Measurements from ENCODE around the gene EPB41. TPM values are rescaled to one million over a fixed set of nuclear protein-coding genes. Genes with fewer than 3 reads are reported as not detected.

The EPB41 gene
- total RNA-seq, 1 experiment from 2014 or later, result 41.7 TPM

DNA sequence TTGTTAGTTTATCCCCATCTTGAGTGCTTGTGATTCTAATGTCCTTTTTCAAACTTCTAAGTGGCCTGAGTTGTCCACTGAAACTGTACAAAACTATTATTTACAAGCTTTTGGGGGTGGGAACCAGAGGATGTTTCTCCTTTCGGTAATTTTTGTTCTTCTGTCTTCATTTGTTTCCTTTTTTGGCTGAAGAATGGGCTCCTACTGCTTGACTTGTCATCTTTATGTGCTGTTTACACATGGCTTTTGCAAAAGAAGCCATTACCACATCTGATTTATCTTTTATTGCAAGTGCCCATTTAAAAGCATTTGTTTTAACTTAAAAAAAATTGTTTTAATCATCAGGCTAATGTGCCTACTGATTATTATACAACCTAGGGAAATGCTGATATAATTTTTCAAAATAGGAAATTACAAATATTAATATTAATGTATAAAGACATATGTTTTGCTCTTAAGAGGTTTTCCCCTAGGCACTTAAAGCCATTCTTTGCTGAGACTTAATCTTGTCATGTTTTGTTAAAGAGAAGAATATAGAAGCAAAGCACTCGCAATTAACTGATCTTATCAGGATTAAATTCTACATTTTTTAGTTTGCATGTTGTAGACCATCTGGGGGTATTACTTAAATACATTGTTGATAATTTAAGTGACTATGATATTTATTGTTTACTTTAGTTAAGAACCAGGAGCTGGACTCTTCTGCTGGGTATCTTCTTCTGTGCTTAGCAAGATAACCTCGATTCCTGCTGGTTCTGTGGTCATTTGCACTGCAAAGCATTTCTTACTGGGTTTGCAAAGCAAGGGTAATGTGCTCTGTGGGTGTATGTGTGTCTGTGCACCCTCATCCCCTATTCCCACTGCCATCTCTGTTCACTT lies 169.2 kb downstream of the EPB41 start:
- no peaks in the 10 kb centered on the region for H3K27me3 ChIP-seq (ENCODE audit: insufficient read depth, low read length)
- no peak overlapping the region for H3K27ac ChIP-seq (ENCODE audit: low read depth, low read length)
- no peaks in the 10 kb centered on the region for H4K20me1 ChIP-seq (ENCODE audit: insufficient read depth)
- no TSS peak for BruUV-seq (replicated peaks)
- RAD21 ChIA-PET (ENCODE audit: low non-redundant PET in 1 of 2, low total read pairs in 2 of 2, uncharacterized antibody in 2 of 2, unreplicated experiment in 2 of 2), result no interaction called here
- TF ChIP-seq EZH2 (IDR thresholded peaks at IDR 0.05) (no peak), FOSL1 (IDR thresholded peaks at IDR 0.05; ENCODE audit: low read depth) (no peak), CEBPB (IDR thresholded peaks at IDR 0.05; ENCODE audit: low read depth) (no peak), SRF (IDR thresholded peaks at IDR 0.05; ENCODE audit: low read depth) (no peak), MAX (IDR thresholded peaks at IDR 0.05) (no peak), EZH2phosphoT487 (IDR thresholded peaks at IDR 0.05; ENCODE audit: borderline replicate concordance) (no peak), SP1 (IDR thresholded peaks at IDR 0.05; ENCODE audit: low read depth) (no peak), POLR2AphosphoS5 (IDR thresholded peaks at IDR 0.05; ENCODE audit: low read depth, low read length) (no peak), TCF7L2 (IDR thresholded peaks at IDR 0.05; ENCODE audit: borderline replicate concordance, extremely low read depth, insufficient read depth, insufficient read length) (no peak), EGR1 (IDR thresholded peaks at IDR 0.05; ENCODE audit: low read depth) (no peak), JUND (IDR thresholded peaks at IDR 0.05) (no peak), ZNF274 (IDR thresholded peaks at IDR 0.05; ENCODE audit: low read depth, low read length) (no peak), YY1 (IDR thresholded peaks at IDR 0.05; ENCODE audit: extremely low read depth, insufficient replicate concordance, low read depth, low read length) (no peak), ELF1 (IDR thresholded peaks at IDR 0.05; ENCODE audit: borderline replicate concordance, low read depth) (no peak)
- TF ChIP-seq, protein P1, sequence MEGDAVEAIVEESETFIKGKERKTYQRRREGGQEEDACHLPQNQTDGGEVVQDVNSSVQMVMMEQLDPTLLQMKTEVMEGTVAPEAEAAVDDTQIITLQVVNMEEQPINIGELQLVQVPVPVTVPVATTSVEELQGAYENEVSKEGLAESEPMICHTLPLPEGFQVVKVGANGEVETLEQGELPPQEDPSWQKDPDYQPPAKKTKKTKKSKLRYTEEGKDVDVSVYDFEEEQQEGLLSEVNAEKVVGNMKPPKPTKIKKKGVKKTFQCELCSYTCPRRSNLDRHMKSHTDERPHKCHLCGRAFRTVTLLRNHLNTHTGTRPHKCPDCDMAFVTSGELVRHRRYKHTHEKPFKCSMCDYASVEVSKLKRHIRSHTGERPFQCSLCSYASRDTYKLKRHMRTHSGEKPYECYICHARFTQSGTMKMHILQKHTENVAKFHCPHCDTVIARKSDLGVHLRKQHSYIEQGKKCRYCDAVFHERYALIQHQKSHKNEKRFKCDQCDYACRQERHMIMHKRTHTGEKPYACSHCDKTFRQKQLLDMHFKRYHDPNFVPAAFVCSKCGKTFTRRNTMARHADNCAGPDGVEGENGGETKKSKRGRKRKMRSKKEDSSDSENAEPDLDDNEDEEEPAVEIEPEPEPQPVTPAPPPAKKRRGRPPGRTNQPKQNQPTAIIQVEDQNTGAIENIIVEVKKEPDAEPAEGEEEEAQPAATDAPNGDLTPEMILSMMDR (IDR thresholded peaks at IDR 0.05 in 2 of 3, conservative IDR thresholded peaks at IDR 0.05 in 1 of 3; ENCODE audit: borderline replicate concordance in 1 of 3, insufficient read depth in 1 of 3, low read depth in 2 of 3, low read length in 2 of 3), result no peak
- TF ChIP-seq, protein P2, sequence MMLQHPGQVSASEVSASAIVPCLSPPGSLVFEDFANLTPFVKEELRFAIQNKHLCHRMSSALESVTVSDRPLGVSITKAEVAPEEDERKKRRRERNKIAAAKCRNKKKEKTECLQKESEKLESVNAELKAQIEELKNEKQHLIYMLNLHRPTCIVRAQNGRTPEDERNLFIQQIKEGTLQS (IDR thresholded peaks at IDR 0.05), result no peak
- TF ChIP-seq, protein P3, sequence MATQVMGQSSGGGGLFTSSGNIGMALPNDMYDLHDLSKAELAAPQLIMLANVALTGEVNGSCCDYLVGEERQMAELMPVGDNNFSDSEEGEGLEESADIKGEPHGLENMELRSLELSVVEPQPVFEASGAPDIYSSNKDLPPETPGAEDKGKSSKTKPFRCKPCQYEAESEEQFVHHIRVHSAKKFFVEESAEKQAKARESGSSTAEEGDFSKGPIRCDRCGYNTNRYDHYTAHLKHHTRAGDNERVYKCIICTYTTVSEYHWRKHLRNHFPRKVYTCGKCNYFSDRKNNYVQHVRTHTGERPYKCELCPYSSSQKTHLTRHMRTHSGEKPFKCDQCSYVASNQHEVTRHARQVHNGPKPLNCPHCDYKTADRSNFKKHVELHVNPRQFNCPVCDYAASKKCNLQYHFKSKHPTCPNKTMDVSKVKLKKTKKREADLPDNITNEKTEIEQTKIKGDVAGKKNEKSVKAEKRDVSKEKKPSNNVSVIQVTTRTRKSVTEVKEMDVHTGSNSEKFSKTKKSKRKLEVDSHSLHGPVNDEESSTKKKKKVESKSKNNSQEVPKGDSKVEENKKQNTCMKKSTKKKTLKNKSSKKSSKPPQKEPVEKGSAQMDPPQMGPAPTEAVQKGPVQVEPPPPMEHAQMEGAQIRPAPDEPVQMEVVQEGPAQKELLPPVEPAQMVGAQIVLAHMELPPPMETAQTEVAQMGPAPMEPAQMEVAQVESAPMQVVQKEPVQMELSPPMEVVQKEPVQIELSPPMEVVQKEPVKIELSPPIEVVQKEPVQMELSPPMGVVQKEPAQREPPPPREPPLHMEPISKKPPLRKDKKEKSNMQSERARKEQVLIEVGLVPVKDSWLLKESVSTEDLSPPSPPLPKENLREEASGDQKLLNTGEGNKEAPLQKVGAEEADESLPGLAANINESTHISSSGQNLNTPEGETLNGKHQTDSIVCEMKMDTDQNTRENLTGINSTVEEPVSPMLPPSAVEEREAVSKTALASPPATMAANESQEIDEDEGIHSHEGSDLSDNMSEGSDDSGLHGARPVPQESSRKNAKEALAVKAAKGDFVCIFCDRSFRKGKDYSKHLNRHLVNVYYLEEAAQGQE (IDR thresholded peaks at IDR 0.05; ENCODE audit: low read depth), result no peak
- ATAC-seq (no peak), DNase-seq (ENCODE audit: low read depth, low spot score) (no peak)
- no peaks in the 10 kb centered on the region for H3K9me2 ChIP-seq (ENCODE audit: insufficient read depth)
- no peak overlapping the region for H3K4me3 ChIP-seq (replicated peaks in 1 of 2; ENCODE audit: low read depth in 1 of 2, low read length in 2 of 2)
- no peaks in the 10 kb centered on the region for H3K9me3 ChIP-seq (ENCODE audit: control insufficient read depth in 1 of 2, insufficient read depth in 1 of 2, low read depth in 1 of 2, low read length in 2 of 2)
- CTCF ChIA-PET, result interaction anchor here (1.2 kb wide), 1 partner anchor 199 kb away, joined by 3 read pairs; no protein-coding TSS in a partner anchor
- H3K36me3 ChIP-seq (ENCODE audit: control insufficient read depth in 1 of 2, insufficient read depth in 2 of 2, low read length in 2 of 2), result no peaks in the 10 kb centered on the region
- intact Hi-C loops (cut with micrococcal nuclease), result no loop called here
- H3K4me2 ChIP-seq (ENCODE audit: low read length), result no peak overlapping the region
- H3K9ac ChIP-seq (ENCODE audit: low read length), result no peak overlapping the region
- no peak overlapping the region for H2AFZ ChIP-seq (ENCODE audit: low read depth, low read length, poor library complexity, severe bottlenecking)
- no peaks in the 10 kb centered on the region for H3K4me1 ChIP-seq (ENCODE audit: control insufficient read depth in 1 of 2, insufficient read depth in 2 of 2, low read length in 2 of 2)
- H3K79me2 ChIP-seq (ENCODE audit: insufficient read depth, low read length), result no peaks in the 10 kb centered on the region
- POLR2A ChIA-PET, result no interaction called here
